Stimulated activated CD4-positive, alpha-beta T cell treated with anti-CD3 and anti-CD28 coated beads, TNF-alpha, amount 100 ng/mL, for 4 hours (primary cell): ENCODE results near the gene NT5DC1.

Experiments used
- DNase-seq, 3 experiments: peaks; one replicate each; pipeline ENCODE4 v3.0.0-alpha.2; 2020; ENCODE audit warnings: low read depth in 3 of 3

Gene NT5DC1

DNA sequence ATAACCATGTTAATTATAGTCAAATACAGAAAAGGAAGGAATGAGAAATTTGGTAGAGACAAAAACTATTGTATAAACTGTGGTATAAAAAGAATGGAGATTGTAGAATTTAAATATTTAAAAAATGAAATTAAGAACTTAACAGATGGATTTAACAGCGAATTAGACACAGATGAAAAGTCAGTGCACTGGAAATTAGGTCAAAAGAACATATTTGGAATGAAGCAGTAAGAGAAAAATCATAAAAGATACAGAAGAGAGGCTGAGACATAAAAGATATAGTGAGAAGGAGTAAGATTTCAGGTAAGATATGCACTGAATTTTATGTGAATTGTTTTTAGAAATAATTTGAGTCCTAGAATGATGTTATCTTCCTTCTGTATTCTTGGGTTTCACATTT is 139.2 kb downstream of the NT5DC1 start:
- no peak for DNase-seq

DNA sequence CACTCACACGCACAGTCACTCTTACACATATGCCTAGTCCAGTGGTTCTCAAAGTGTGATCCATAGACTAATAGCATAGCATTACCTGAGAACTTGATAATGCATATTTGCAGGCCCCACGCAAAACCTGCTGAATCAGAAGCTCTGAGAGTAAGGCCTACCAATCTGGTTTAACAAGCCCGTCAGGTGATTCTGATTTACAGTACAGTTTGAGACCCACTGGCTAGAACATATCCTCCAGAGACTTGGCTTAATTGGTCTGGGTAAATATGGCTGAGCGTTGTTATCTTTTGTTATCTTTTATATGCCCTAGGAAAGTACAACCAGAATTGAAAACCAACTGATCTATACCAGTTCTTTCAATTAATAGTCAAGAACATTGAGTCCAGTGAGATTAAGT is 143.6 kb downstream of the NT5DC1 start:
- no peak for DNase-seq

DNA sequence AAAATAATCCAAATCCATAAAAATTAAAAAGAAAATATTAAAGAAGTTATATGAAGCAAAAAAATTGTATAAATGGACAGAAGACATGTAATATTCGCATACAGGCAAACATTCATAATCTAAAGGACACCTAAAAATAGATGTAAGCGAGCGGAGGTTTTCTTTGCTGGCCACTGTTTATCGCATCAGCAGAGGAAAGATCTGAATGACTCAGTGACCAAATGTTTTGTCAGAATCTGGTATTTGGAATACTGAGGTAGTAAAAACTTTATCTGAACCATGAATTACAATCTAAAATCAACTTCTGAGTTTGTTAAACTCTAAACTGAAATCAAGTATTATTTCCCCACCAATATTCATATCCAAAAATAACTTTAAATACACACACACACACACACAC is 145.4 kb downstream of the NT5DC1 start:
- no peak for DNase-seq

DNA sequence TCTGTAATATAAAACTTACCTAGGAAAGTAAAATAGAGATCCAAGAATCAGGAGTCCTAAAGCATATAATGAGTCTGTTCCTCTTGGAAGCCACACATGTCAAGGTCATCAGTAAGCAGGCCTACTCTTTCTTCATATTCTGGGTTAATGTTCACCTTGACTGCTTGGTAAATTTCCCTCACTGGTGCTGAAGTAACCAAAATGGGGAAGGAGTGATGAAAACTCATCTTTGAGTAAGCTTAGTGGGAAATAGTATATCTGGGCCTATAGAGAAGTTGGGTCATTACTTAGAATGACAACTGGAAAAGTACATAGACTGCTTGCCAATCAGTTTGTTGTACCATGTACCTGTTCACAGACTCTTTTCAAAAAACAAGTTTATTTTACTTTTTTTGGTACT is 146.6 kb downstream of the NT5DC1 start:
- no peak for DNase-seq

DNA sequence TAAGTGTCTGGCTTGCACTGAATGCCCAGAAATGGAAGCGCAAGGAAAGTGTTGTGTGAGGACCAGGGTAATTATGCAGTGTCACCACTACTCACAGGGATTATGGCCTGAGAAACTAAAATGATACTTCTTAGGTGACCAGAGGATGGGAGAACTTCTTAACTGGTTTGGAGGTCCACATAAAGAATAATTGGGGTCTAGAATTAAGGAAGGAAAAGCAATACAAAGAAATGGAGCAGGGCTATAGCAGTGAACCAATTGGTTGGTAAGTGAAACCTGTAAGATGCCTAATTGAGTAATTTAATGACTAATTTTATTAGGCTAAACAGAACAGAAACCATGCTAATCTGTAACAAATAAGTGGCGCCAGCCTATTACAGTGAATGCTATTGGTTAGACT is 147.9 kb downstream of the NT5DC1 start:
- DNase-seq, result no peak

DNA sequence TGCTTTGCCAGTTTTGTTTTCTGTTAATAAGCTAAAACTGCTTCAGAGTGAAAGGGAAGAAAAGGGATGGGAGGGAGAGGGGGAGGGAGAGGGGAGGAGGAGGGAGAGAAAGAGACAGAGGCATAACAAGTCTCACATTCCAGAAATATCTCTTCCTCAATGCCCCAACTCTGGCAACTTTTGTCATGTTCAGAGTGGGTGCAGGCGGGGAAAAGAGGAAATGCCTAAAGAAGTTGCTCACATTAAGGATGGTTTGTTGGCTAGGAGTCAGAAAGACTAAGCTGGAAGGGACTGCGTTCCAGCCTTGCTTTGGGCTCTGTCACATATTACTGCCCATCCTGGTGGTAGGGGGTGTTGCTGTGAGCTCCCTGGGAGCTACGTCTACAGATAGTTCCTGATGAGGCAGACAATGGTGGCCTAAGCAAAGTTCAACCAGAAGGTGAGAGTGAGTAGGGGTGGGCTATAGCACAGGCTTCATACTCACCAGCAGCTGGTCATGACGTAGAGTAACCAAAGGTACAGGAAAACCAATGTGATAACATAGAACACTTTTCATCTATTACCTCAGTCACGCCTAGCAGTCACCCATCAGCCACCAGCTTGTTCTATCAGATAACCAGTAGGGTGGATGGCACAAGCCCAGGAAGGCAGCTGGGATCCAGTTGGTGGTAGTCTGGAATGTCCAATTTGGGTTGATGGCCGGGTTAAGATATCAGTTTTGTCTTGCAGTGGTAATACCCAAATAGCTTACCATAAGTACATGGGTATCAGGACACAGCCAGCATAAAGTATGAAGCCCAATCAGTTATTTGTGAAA is 151.1 kb downstream of the NT5DC1 start:
- no peak for DNase-seq

DNA sequence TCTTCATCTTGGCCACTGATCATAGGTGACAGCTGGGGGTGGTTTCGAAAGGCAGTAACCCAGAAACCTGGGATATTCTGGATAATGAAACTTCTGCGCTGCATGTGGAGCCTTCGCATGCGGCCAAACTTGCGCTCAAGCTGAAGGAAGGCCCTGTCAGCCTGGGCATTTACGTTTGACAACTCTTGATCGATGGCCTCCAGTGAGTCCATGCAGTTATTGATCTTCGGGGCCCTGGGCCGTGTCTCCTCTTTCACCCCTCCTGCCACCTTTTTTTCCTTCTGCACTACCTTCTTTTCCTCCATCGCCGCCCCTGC is 152.5 kb downstream of the NT5DC1 start:
- DNase-seq, result no peak

DNA sequence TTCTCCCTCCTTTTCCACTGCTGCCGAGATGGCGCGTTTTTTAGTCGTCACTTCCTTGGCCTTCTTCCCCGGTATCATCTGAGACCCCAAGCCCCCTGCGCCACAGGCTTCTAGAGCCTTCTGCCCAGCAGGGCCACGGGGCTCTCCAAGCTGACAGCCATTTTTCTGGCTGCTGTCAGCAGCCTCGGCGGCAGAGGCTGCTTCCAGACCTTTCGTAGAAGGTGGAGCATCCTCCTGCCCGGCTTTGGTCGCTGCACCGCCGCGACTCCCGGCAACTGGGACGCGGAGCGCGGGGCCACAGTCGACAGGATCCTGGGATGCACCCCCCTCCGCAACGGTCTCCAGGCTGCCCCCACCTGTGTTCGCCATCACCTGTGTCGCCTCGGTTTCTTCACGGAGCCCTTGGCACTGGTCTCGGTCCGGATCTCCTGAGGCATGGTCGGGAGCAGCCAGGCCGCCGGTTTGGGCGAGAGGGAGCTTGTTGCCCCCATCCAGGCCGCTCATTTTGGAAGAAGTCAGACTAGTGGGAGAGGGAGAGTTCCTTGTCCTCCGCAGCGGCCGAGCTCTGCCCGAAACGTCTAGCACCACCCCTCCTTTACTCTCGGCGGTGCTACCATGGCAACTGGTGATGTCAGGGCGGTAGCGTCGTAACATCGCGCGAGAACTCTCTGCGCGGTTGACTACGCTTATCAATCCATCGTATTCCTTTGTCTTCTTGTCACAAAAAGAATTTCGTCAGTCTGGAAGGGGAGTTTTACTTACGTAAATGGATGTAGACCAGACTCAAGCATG is 153.0 kb downstream of the NT5DC1 start, which contains the start of gene TSPYL4:
TSS of gene TSPYL4 (minus strand) at position 571 of the 792 bp plus-strand sequence. CDS start at position 504, 67 bp downstream.
- DNase-seq, result peak; percentile 72 to 84 (median 82)

DNA sequence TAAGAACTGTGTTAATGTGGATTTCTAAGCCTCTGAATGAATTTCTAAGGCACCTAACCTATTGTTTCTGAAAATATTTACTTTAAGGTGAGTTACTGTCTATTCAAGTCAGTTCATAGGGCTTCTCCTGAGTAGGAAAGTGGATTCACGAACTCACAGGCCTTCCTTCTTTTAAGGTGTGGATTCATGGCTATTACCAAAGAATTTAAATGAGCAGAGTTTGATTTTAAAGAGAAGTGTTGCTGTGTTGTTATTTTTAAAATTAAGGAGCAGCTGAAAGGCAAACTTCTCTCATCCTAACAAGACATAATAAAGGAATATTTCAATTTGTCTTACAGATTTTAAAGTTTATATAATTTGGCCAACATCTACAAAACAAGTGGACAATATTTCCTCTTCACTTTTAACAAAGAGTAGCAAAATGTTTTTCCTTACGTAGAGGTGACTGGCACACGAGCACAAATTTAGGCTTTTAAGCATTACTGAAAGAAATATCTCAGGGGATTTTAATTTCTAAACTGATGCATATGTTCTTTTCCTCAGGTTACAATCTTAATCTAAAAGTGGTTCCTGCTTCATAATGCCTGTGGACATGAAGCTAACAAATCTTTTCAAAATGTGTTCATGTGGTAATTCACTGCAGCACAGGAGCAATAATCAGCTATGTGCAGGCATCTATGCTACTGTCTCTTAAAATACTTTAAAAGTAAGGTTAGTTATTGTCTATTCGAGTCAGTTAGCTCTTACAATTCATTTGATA is 153.8 kb downstream of the NT5DC1 start:
- DNase-seq, result no peak

DNA sequence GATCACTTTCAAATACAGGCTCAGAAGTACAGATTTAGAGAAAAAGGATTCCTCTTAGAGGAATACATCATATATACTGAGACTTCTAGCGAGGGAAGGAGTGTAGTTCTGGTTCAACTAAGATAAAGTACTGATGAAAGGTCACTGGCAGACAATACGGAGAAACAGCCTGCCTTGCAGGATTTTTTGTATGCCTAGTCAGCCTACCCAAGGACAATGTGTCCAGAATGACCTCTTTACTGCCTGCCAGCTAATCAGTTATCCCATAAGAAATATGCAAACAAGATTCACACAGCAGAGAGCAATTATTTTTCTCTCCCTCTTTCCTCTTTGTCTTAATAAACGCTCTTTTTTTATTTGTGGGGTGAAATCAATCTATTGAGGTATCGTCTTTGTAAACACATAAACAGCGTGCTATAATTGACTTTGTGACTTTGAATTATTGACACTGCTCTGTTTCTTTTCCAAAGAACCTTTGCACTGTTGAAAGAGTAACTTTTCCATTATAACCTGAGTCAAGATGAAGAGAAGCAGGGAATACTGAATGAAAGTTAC is 154.7 kb downstream of the NT5DC1 start:
- DNase-seq, result no peak

DNA sequence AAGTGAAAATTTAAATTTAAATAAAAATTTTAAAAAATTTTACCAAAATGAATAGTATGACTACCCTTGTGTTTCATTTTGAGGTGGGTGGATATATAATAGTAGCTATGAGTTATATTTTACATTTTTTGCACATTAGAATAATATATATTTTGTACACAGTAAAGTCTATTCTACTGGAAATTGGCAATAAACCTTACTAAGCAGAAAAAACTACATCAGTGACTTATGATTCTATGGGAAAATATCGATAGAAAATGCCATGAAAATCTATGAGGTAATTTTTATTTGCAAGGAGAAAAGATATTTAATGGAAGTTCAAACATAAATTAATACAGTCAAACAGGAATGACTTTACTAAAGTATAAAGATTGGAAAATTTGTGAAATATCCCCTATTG is 156.0 kb downstream of the NT5DC1 start:
- DNase-seq, result no peak

DNA sequence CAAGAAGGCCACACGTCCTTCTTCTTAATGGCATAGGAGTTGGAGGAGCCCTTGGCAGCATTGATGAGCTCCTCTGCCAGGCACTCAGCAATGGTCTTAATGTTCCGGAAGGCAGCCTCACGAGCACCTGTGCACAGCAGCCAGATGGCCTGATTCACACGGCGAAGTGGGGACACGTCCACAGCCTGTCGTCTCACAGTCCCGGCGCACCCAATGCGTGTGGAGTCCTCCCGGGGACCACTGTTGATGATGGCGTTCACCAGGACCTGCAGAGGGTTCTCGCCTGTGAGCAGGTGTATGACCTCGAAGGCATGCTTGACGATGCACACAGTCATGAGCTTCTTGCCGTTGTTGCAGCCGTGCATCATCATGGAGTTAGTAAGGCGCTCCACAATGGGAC is 157.9 kb downstream of the NT5DC1 start:
- no peak for DNase-seq

DNA sequence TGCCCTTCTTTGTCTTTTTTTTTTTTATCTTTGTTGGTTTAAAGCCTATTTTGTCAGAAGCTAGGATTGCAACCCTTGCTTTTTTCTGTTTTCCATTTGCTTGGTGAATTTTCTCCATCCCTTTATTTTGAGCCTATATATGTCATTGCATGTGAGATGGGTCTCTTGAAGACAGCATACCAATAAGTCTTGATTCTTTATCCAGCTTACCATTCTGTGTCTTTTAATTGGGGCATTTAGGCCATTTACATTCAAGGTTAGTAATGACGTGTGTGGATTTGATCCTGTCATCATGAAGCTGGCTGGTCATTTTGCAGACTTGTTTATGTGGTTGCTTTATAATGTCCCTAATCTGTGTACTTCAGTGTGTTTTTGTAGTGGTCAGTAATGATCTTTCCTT is 162.7 kb downstream of the NT5DC1 start:
- no peak for DNase-seq

DNA sequence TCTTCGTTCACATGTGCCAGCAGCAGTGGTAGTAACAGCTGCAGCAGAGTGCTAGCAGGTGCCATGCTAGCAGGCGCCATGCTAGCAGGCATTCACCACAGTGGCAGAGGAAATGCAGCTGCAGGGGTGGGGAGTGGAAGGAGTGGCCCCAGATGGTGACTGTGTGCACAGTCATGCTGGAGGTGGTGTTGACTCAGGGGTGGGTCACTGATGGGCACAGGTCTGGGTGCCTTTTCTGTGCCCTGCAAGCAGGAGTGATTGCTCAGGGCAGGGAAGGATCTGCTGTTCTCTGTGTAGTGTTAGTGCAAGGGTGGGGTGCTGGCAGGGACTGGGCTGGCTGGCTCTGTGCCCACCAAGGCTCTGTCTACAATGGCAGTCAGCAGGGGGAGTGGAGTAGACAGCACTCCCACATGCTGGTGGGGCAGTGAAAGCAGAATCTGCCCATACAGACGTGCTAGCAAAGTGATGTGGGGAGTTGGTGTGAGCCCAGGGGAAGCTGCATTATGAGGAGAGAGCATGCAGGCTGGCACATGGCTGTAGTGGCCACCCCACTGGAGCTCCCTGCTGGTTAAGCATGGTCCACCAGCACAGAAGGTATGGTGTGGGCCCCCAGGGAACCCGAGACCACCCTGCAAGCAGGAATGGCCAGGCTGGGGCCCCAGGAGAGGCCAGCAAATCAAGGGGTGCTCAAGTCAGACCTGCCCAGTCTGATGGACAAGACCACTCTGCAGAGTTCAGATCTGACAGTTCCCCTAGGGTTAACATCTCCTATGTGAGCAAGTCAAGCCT is 164.6 kb downstream of the NT5DC1 start:
- DNase-seq, result no peak

DNA sequence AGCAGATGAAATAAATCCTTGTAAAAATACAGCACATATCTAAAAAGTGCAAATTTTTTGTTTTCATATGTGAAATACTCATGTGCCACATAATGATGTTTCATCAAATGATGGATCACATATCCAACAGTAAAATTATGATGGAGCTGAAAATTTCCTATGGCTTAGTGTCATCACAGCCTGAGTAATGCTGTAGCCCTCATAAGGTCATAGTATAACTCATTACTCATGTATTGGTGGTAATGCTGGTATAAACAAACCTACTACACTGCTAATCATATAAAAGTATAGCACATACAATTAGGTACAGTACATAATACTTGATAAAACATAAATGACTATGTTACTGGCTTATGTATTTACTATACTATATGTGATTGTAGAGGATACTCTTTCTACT is 166.2 kb downstream of the NT5DC1 start:
- DNase-seq, result no peak

DNA sequence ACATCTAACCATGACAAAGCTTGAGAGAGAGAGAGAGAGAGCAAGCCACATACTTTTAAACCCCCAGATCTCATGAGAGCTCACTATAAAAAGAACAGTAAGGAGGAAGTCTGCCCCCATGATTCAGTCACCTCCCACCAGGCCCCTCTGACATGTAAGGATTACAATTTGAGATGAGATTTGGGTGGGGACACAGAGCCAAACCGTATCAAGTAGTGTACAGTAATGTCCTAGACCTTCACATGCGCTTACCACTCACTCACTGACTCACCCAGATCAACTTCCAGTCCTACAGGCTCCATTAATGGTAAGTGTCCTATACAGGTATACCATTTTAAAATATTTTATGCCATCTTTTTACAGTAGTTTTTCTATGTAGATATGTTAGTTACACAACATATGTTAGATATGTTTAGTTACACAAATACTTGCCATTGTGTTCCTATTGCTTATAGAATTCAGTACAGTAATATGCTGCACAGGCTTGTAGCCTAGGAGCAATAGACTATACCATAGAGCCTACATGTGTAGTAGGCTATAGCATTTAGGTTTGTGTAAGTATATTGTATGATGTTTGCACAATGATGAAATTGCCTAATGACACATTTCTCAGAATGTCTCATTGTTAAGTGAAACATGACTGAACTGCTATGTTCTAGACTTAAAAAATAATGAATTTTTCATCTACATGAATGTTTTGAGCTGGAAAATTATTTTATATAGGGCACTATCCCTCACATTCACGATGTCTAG is 167.4 kb downstream of the NT5DC1 start:
- no peak for DNase-seq

DNA sequence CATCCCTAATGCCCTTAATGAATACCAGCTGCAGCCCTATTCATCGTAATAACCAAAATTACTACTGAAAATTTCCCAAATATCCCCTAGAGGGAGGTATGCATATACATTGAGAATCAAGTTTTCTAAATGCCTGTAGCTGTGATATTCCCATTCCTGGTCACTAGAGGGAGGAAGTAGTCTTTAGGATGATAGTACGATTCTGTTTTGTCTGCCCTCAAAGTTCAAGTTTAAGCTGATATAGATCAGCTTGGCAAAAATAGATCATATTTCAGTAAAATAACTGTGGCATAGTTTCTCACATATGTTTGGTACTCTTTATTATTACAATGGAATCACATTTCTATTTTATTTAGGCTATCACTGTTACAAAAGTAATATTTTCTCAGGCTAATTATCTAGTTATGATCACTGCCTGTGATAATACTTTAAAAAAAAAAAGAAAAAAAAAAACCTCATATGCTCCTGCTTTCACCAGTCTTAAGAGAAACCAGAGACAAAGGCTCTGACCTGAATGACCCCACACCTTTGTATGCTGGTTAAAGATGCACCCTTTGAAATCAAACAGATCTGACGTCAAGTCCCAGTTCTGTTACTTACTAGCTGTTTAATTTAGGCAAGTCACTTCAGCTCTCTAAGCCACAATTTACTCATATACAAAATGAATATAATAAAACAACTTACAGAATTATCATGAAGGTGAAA is 168.1 kb downstream of the NT5DC1 start:
- no peak for DNase-seq

DNA sequence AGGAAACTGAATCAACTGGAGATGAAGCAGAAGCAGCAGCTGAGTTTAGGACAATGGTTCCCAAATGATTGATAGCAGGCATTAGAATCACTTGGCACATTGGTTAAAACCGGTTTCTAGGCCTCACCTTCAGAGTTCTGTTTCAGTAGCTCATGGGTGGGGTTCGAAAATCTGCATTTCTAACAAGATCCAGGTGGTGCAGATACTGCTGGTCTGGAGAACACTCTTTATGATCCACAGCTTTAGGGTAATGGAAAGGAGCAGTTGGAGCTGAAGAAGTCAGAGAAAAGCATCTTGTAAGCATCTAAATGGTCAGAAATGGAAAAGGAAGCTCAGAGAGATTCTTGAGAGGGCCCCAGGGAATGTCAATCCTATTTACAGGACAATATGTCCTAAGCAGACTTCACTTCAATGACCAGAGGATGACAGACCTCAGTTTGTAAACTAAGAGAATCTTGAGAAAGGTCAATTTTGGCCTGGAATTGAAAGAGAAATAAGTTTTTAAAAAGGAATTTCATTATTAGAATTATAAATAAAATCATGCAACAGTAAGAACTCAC is 170.6 kb downstream of the NT5DC1 start:
- DNase-seq, result no peak

DNA sequence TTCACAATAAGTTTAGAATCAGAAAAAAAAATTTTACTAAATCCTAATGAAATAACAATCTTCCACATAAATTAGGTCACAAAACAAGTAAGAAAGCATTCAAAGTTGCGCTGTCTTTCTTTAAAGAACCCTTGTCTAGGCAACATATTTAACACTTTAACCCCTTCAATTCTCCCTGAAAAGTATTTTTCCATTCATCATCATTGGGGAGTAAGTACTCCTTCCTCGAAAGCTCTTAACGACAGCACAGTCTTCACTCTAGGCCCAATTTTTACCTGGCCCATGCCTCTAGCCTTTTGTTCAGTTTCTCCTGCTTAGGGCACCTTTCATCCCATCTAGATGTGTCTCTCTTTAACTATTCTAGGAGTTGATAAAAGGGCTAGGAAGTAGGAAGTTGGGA is 176.5 kb downstream of the NT5DC1 start:
- DNase-seq, result no peak

DNA sequence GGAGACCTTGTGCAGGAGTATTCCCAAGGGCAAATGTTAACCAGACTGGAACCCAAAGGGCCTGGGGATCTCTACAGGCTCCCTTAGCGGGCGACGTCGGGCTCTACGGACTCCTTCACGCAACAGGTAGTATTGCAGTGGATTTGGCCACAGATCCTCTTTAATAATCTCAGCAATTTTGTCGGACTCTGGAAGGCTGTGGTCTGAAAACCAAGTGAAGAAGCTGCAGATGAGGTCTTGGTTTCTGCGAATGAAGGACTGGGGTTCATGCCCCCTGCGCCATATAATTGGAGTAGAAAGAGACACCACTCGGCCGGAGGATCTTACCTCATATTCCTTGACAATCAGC is 177.8 kb downstream of the NT5DC1 start:
- DNase-seq, result no peak
